Chondrocyte (in vitro differentiated cells): Measurements from ENCODE around the gene CFAP57. TPM values are rescaled to one million over a fixed set of nuclear protein-coding genes. Genes with fewer than 3 reads are reported as not detected.
A peak's percentile ranks its signal among the peaks of the same experiment; 100 is the strongest.

Experiments used
- DNase-seq: peaks from one replicate; pipeline ENCODE4 v3.0.0; 2021; ENCODE audit warnings: mixed read lengths, low spot score
- H3K27ac Mint-ChIP-seq: one replicate; pipeline ENCODE4 v1.8.0; 2021; ENCODE audit warnings: mild to moderate bottlenecking, moderate library complexity, mixed read lengths; ENCODE audit not compliant: unreplicated experiment
- H3K27me3 Mint-ChIP-seq: 2 replicates; pipeline ENCODE4 v1.8.0; 2021; ENCODE audit warnings: low read depth, mixed read lengths
- H3K36me3 Mint-ChIP-seq: 2 replicates; pipeline ENCODE4 v1.8.0; 2021; ENCODE audit warnings: low read depth, mixed read lengths
- H3K4me1 Mint-ChIP-seq: 2 replicates; pipeline ENCODE4 v1.8.0; 2021; ENCODE audit warnings: low read depth, mild to moderate bottlenecking, mixed read lengths
- H3K4me3 Mint-ChIP-seq: one replicate; pipeline ENCODE4 v1.8.0; 2021; ENCODE audit warnings: mild to moderate bottlenecking, moderate library complexity, mixed read lengths; ENCODE audit not compliant: unreplicated experiment
- H3K9me3 Mint-ChIP-seq: 2 replicates; pipeline ENCODE4 v1.8.0; 2021; ENCODE audit warnings: low read depth, mixed read lengths
- total RNA-seq: library from RNA; stranded (reverse); gene quantifications from 3 replicates; pipeline ENCODE4 v1.2.1, GENCODE V29; 2021
- TF ChIP-seq, protein P1 (sequence below): fragments of 200-600 bp; sonication (generic); IDR thresholded peaks from 2 replicates; pipeline ENCODE4 v1.5.0; 2021; ENCODE audit warnings: antibody characterized with exemption, mild to moderate bottlenecking, moderate library complexity

The CFAP57 gene
- total RNA-seq, 1 donor from 2014 or later: 0.15 TPM

- Mint-ChIP-seq H3K27ac (no peak overlapping the region), H3K9me3 (no peaks in the 10 kb centered on the region), H3K4me1 (peaks cover 21% of the 10 kb centered on the region), H3K36me3 (peaks cover 2% of the 10 kb centered on the region), H3K27me3 (peaks cover 2% of the 10 kb centered on the region), H3K4me3 (no peak overlapping the region)
- TF ChIP-seq, protein P1, sequence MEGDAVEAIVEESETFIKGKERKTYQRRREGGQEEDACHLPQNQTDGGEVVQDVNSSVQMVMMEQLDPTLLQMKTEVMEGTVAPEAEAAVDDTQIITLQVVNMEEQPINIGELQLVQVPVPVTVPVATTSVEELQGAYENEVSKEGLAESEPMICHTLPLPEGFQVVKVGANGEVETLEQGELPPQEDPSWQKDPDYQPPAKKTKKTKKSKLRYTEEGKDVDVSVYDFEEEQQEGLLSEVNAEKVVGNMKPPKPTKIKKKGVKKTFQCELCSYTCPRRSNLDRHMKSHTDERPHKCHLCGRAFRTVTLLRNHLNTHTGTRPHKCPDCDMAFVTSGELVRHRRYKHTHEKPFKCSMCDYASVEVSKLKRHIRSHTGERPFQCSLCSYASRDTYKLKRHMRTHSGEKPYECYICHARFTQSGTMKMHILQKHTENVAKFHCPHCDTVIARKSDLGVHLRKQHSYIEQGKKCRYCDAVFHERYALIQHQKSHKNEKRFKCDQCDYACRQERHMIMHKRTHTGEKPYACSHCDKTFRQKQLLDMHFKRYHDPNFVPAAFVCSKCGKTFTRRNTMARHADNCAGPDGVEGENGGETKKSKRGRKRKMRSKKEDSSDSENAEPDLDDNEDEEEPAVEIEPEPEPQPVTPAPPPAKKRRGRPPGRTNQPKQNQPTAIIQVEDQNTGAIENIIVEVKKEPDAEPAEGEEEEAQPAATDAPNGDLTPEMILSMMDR: no peak
- peak; percentile 68 for DNase-seq
These were observed 98.4 kb downstream of the CFAP57 start for GRCh38 chr1:43270421-43271095.

- Mint-ChIP-seq H3K36me3 (no peaks in the 10 kb centered on the region), H3K27ac (no peak overlapping the region), H3K9me3 (no peaks in the 10 kb centered on the region), H3K4me3 (no peak overlapping the region), H3K27me3 (peaks cover 2% of the 10 kb centered on the region), H3K4me1 (peaks cover 21% of the 10 kb centered on the region)
- peak; percentile 28 for DNase-seq
- TF ChIP-seq, protein P1: no peak
These were observed 99.3 kb downstream of the CFAP57 start for GRCh38 chr1:43271186-43272118.

- Mint-ChIP-seq H3K27me3 (peaks cover 2% of the 10 kb centered on the region), H3K36me3 (no peaks in the 10 kb centered on the region), H3K9me3 (no peaks in the 10 kb centered on the region), H3K4me1 (peaks cover 17% of the 10 kb centered on the region), H3K27ac (no peak overlapping the region), H3K4me3 (no peak overlapping the region)
- TF ChIP-seq, protein P1: no peak
- peak; percentile 44 for DNase-seq
These were observed 100.0 kb downstream of the CFAP57 start for GRCh38 chr1:43272161-43272560.

DNA sequence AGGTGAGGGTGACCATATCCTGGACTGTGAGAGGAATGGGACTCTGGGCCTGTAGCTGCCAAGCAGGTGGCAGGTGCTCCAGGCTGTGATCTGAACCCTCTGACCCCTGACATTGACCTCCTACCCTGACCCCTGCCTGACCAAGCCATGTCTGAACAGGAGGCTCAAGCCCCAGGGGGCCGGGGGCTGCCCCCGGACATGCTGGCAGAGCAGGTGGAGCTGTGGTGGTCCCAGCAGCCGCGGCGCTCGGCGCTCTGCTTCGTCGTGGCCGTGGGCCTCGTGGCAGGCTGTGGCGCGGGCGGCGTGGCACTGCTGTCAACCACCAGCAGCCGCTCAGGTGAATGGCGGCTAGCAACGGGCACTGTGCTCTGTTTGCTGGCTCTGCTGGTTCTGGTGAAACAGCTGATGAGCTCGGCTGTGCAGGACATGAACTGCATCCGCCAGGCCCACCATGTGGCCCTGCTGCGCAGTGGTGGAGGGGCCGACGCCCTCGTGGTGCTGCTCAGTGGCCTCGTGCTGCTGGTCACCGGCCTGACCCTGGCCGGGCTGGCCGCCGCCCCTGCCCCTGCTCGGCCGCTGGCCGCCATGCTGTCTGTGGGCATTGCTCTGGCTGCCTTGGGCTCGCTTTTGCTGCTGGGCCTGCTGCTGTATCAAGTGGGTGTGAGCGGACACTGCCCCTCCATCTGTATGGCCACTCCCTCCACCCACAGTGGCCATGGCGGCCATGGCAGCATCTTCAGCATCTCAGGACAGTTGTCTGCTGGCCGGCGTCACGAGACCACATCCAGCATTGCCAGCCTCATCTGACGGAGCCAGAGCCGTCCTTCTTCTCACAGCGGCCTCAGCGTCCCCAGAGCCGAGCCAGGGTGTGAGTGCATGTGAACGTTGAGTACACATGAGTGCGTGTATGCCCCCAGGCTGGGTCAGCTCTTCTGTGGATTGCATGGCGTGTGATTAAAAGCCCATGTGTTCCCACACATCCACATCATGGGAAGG, 100.7 kb downstream of the CFAP57 start:
- H3K9me3 Mint-ChIP-seq: no peaks in the 10 kb centered on the region
- peaks cover 12% of the 10 kb centered on the region for H3K4me1 Mint-ChIP-seq
- peaks cover 2% of the 10 kb centered on the region for H3K27me3 Mint-ChIP-seq
- H3K27ac Mint-ChIP-seq: no peak overlapping the region
- DNase-seq: peak; percentile 92
- TF ChIP-seq, protein P1: no peak
- H3K4me3 Mint-ChIP-seq: no peak overlapping the region
- no peaks in the 10 kb centered on the region for H3K36me3 Mint-ChIP-seq
